COLO668 (cell line): ENCODE measurements around the gene MRPS18A.
"Not testable (repeated sequence)": the region's sequence is repeated elsewhere in the genome, so short reads cannot be mapped to it uniquely, and the experiment has no call there.

Experiments
- DNase-seq: peaks from one replicate; lab custom pipeline; 2025; ENCODE audit not compliant: unreplicated experiment; lab: John Stamatoyannopoulos, UW

MRPS18A gene

DNA sequence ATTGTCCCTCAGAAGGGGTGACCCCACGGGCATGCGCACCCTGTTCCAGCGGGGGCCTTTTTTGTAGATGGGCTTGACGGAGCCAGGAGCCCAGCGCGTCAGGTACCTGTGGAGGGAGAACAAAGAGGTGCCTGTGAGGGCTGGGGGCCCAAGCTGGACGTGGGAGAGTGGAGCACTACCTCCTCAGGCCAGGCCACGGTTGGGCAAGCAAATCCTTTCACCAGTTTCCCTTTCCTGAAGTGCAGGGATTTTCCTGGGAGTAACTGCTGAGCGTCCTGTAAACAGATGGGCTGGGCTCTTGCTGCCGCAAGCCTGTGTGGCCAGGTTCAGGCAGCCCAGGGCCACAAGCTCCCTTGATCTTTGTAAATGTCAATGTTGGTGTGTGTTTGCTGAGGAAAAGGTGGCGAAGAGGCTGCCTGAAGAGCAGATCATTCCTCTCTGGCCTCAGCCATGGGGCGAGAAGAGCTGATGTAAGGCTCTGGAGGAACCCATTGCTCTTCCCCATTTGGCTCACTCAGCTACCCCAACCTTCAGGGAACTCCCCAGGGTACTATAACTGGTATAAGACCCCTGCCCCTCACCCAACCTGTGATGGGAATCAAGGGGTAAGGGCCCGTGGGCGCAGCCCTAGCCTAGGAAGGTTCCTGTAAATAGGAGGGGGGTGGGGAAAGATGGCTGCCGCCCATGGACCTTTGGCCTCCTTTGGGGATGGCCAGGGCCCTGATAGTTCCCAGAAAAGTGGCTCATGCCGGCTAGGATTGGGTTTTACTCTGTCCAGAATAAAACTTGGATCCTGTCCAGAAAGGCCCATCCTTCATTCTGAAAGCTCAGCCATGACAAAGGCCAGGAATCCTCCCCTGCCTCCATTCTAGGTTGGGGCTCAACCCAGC lies 15.5 kb downstream of the MRPS18A start:
- DNase-seq = no peak

DNA sequence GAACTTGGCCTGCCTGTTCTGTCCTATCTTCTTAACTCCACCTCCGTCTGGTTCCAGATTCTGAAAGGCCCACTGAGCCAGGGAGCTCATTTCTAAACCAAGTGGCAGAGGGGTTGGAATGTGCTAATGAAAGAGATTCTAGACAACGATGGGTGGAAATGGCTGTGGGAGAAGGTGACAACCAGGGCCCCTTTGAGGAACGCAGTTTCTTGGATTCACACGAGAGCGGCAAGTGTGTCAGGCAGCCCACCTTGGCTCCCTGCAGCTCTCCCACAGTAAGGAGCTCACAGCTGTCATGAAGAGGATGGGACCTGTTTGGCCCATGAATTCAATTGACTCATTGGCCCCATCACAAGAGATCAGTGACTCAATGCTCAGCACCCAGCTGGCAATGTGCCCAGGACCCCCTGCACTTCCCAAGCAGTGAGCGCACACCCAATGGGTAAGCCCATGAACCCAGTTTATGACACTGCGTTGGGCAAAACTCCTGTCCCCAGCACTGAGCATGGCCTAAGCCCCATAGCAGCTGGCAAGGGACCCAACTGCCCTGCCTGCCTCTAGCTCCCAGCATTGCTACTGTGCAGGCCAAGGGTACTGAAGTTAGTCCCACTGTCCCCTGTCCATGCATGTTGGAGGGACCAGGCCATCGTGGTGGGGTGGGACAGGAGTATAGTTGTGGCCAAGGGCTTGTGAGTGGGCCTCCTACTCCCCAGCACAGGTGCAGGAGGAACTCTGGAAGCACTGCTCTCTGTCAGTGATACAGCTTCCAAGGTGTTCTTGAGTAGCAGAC lies 16.4 kb downstream of the MRPS18A start:
- no peak for DNase-seq

DNA sequence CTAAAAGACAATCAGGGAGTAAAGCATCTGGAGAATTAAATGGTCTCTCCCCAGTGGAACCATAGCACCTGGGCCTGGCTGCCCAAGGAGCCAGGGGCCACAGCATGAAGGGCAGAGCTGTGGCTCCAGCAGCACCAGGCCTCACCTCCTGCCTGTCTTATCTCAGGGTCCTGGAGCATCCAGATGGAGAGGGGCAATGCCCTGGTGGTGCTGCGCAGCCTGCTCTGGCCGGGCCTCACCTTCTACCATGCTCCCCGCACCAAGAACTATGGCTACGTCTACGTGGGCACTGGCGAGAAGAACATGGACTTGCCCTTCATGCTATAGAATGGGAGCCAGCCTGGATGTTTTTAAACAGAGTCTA lies 17.0 kb downstream of the MRPS18A start:
- no peak for DNase-seq

DNA sequence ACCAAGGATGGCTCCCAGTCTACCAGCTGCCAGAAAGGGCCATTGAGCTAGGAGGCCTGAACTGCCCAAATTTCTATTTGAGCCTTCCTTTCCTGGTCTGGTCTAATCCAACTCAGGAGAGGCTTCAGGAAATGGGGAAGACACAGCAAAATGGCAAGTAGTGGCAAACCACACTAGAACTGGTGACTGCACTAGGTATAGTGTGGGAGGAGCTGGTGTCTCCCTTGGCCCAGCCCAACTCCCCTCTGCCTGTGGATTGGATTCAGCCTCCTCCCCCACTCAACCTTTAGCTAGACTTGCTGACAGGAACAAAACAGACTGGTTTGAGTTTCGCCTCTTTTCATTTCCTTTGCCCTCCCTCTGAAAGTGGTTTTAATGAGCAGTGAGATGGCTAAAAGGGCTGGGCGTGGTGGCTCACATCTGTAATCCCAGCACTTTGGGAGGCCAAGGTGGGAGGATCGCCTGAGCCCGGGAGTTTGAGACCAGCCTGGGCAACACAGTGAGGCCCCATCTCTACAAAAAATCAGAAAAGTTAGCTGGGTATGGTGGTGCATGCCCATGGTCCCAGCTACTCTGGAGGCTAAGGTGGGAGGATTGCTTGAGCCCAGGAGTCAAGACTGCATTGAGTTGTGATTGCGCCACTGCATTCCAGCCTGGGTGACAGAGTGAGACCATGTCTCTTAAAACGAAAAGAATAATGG lies 17.5 kb downstream of the MRPS18A start:
- no peak for DNase-seq

DNA sequence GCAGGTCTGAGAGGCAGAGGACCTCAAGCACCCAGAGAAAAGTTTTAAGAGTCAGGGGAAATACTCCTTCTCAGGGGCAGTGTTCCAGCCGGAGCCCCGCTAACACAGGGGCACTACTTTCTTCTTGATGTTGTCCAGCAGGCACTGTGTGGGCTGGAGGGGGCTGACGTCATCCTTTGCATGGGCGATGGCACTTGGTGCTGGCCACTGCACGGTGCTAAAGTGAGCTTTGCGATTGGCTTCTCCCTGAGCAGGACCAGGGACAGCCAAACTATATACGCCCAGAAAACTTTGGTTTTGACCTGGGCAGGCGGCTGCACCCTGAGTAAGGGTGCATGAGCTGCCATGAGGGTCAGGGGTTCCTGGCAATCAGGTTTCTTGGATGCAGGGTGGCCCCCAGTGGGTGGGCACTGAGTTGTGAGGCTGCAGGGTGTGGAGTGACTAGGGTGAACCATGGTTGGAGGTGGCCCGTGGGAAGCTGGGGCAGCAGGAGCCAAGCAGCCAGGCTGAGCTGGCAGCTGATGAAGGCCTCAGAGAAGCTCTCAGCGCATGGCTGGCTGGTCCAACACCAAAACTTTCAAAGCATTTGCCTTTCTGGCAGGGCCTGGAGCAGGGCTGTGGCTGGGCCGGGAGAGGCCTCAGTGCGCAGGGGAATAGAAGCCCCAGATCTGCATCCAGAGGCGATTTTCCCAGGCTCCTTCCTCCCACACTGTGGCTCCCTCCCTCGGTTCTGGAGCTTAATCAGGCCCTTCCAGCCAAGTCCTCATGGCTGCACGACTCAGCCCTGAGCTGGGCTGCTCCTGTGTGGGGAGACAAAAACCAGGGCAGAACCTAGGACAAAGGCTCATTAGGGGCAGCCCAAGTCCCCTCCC lies 18.3 kb downstream of the MRPS18A start:
- peak; percentile 4 for DNase-seq

DNA sequence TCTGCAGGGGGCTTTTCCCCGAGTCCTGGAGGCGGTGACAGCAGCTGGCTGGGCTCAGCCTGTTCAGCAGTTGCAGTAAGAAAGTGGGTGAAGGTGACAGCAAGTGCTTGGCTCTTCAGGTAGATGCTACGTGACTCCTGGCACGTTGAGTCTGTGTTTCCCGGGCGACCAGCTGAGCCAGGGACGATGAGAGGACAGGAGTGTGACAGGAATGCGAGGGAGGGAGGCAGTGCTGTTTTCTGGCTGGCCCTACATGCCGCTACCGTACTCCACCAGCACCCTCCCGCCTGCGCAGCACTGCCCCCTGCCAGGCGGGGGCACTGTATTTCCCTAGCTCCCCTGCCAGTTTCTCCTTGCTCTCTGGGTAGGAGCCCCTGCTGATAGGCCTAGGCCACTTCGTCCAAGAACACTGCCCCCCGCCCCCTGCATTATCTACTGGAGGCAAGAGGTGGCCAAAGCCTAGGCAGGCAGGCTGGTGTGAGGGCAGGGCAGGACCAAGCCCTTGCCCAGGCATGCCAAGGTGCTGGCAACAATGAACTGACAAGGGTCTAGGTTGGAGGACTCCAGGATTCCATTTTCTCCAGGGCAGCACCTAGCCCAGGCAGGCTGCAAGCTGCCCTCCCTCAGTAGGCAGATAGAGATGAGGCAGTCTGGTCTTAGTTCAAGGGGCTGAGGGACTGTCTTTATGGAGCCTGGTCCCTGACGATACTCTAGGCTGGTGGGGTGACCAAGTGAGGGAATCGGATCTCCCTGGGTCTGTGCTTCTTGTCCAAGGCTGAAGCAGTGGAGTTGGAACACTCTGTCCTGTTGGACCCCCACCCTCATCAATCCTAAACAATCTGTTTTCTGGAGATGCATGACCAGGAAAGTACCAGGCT lies 19.2 kb downstream of the MRPS18A start:
- DNase-seq = peak; percentile 69

DNA sequence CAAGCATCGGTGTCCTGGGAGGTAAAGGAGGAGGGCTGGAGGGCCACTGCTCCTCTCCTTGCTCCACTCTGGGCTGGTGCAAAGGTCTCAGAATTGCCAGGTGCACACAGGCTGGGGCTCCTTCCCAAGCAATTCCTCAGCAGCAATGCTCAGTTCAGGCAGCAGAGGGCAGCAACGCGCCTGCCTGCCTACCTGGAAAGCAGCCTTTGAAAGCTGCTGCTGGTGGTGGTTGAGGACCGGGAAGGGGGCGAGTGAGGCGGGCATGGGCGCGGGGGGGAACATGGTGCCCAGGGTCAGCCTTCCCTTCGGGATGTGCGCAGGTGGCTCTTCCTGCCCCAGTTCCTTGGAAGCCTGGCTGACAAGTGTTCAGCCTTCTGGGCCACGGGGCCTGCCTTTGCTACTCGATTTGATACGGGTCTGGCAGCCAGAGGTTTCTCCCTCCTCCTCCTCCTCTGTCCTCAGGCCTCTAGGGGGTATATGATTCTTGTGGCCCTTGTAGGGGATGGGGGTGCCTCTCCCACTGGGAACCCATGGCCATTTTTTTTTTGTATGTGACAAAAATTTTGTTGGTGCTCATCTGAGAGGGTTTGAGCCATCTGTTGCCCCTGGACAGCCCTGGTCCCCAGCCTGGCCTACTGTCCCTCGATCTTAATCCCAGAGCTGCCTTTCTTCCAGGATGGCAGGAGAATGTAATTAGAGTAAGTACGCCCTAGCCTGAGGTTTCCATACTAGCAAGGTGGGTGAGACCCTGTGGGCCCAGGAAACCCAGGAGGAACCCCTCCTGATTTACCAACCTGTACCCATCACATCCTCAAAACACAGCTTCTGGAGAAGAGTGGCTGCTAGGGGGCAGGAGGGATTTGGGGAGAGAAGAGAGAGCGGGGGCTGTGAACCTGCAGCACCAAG lies 20.1 kb downstream of the MRPS18A start:
- peak; percentile 73 for DNase-seq

DNA sequence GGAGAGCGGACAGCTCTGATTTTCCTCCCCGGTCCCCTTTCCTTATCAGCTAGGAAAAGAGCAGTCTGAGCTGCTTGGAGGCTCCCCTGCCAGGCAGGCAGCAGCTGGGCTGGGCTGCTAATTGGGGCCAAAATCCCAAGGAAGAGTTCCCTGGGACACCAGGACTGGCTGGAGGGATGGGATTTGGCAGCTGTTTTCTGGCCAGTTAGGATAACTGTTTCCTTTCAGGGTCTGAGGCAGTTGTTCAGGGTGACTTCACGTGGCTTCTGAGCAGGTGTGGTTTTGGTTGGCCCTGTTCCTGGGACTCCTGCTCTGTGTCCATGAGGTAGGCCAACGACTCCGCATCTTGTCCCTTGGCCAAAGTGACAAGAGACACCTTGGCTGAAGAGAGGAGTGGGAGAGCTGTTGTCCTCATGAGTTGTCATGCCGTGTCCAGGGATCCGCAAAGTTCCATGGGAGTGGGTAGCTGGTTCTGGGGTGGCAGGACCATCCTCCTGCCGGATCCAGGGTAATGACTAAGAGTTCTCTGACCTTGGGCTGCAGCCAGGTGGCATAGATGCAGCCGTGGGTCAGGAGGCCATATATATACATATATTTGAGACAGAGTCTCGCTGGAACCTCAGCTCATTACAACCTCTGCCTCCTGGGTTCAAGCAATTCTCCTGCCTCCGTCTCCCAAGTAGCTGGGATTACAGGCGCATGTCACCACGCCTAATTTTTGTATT lies 21.2 kb downstream of the MRPS18A start:
- no peak for DNase-seq

DNA sequence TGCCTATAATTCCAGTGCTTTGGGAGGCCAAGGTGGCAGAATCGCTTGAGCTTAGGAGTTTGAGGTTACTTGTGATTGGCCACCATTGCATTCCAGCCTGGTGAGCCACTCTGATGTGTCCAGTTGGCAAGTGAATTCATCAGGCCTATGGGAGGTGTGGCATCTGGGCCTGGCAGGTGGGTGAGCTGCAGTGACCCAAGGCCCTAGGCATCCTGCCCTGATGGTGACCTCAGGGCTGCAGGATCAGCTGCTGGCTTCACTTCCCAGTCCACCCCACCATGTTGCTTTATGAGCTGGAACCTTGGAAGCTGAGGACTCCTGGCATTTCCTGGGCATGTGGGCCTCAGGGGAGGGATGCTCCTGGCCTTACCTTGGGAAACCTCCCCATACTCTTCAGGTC lies 22.2 kb downstream of the MRPS18A start:
- no peak for DNase-seq

DNA sequence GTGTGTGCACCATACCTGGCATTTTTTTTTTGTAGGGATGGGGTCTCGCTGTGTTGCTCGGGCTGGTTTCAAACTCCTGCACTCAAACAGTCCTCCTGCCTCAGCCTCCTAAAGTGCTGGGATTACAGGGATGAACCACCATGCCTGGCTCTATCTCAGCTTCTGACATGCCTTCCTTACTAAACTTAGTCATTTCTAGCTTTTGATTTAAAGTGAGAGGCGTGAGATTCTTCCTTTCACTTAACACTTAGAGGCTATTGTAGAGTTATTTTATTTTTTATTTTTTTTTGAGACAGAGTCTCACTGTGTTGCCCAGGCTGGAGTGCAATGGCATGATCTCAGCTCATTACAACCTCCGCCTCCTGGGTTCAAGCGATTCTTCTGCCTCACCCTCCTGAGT lies 24.6 kb downstream of the MRPS18A start:
- DNase-seq = not testable (repeated sequence)

DNA sequence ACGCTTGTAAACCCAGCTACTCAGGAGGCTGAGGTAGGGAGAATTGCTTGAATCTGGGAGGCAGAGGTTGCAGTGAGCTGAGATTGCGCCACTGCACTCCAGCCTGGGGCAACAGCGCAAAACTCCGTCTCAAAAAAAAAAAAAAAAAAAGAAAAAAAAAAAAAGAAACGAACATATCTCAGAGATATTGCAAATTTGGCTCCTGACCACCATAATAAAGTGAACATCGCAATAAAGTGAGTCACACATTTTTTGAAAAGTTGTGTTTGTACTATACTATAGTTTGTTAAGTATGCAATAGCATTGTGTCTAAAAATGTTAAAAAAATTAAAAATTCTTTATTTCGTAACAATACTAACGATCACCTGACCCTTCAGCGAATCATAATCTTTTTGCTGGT lies 29.4 kb downstream of the MRPS18A start:
- DNase-seq = no peak

DNA sequence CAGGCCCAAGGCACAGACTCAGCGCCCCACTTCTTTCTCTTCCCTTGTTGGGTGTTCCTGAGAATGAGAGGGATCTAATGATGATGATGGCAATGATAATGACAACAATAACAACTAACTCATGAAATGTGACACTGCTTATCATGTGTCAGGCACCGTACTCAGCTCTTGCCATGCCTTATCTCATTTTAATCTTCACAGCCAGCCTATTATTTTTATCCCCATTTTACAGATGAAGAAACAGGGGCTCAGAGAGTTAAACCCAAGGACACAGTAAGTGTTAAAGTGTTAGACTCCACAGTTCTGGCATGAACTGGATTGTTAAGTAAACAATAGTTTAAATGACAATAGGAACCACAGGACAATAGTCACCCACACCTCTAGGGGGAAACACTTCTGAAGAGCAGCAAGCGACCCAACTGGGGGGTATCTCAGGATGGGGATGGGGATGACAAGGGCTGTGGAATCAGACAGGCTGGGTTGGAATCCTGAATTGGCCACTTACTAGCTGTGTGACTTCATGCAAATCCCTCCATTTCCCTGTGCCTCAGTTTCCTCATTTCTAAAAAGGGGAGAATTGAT lies 30.3 kb downstream of the MRPS18A start:
- no peak for DNase-seq

DNA sequence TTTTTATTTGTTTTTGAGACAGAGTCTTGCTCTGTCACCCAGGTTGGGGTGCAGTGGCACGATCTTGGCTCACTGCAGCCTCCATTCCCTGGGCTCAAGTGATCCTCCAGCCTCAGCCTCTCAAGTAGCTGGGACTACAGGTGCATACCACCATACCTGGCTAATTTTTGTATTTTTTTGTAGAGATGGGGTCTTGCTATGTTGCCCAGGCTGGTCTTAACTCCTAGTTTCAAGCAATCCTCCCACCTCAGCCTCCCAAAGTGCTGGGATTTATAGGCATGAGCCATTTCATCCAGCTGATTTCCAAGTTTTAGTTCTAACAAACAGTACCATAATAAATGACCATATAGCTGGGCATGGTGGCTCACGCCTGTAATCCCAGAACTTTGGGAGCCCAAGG lies 34.8 kb downstream of the MRPS18A start:
- not testable (repeated sequence) for DNase-seq

DNA sequence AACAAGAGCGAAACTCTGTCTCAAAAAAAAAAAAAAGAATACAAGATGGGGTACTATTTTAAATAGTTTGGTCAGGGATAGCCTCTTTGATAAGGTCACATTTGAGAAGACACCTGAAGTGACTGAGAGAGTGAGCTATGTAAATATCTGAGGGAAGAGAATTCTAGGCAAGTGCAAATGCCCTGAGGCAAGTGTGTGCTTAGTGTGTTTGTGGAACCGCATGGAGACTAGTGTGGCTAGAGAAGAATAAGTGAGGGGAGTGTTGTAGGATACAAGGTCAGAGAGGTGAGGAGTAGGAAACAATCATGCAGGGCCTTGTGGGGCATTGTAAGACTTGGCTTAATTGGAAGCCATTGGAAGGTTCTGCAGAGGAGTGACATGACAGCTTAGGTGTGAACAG lies 39.3 kb downstream of the MRPS18A start:
- no peak for DNase-seq

DNA sequence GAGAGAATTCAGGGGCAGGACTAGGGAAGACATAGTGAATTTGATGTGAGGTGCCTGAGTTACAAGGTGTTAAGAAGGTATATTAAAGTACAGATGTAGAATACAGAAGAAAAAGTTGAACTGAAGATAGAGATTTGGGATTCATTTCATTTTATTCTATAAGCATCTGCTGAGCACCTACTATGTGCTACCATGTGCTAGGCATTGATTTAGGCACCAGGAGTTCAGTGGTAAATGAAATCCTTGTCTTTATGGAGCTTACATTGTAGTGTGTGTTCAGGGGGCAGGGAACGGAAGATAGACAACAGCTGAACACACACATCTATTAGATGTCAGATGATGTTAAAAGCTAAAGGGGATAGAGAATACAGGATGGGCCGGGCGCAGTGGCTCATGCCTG lies 40.0 kb downstream of the MRPS18A start:
- DNase-seq = no peak

DNA sequence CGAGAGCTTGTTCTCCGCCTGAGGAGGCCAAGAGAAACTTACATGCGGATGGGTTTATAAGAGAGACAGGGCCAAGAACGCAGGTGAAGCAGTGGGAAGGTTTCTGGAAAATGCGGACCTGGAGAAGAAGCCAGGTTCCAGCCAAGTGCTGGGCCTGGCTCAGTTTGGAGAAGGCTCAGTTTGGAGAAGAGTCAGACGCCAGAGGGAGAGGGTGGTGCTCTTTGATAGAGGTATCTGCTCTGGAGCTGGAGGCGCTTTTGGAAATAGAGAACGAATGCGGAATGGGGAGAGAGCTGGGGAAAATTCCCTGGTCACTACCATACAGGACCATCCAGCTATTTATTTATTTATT lies 42.0 kb downstream of the MRPS18A start:
- no peak for DNase-seq

DNA sequence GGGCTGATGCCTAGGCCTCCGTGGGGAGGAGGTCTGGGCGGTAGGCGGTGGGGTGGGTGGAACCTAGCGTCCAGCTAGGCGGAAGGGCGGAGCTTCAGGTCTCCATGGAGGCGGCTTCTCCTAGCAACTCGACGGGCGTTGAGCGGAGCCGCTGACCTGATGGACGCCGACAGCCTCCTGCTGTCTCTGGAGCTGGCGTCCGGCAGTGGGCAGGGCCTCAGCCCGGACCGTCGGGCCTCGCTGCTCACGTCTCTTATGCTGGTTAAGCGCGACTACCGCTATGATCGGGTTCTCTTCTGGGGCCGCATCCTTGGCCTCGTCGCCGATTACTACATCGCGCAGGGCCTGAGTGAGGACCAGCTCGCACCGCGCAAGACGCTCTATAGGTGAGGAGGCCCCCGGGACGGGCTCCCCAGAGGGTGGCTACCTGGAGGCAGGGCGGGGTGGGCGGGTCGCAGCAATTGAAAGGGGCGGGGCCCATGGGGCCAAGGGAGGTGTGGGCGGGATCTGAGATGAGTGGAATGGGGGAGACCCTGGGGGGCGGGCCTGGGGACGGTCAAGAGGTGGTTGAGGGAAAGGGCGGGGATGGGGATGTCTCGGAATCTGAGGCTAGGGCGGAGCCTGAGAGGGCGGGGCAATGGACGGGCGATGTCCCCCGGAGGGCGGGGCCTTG lies 42.5 kb downstream of the MRPS18A start, which contains the start of gene RSPH9:
TSS of gene RSPH9 (plus strand) at position 97 of the 673 bp plus-strand sequence. CDS start at position 160, 63 bp downstream.
- peak; percentile 21 for DNase-seq
